HepG2 (cell line): ENCODE data around the gene ACKR3. TPM values are rescaled to one million over a fixed set of nuclear protein-coding genes. Genes with fewer than 3 reads are reported as not detected.

Experiments
- ATAC-seq: fragments of 200-7000 bp; cut with Tn5 transposase; 3 replicates; pipeline ENCODE4 v1.9.1; 2020; ENCODE audit warnings: mild to moderate bottlenecking, moderate library complexity
- BruUV-seq: library from RNA; stranded (reverse); fragments of 400-500 nt; replicated peaks from 2 replicates; lab custom pipeline; 2021; lab: Mats Ljungman, UMichigan
- CTCF ChIA-PET: fragments of 300-600 bp; formaldehyde crosslinking; extraction: SDS; loops from one replicate; lab custom pipeline; 2021; ENCODE audit warnings: low total read pairs, inconsistent platforms, low intra/inter-chr PET ratio; lab: Yijun Ruan, JAX
- POLR2A ChIA-PET: fragments of 350-600 bp; sonication (Branson Sonifier 250); formaldehyde crosslinking; loops from one replicate; lab custom pipeline; 2020; ENCODE audit warnings: antibody characterized with exemption, inconsistent platforms; lab: Yijun Ruan, JAX
- DNase-seq: peaks from one replicate; pipeline ENCODE4 v3.0.0-alpha.2; 2015; ENCODE audit warnings: low spot score
- FAIRE-seq: peaks from 3 replicates; lab custom pipeline; 2011; peaks lifted over from hg19 to GRCh38; lab: Jason Lieb, UNC
- H2AFZ ChIP-seq: one replicate; pipeline ENCODE4 v1.6.1; 2011; ENCODE audit warnings: low read length, inconsistent platforms
- H3K27ac ChIP-seq: fragments of 300-600 bp; 3 replicates; pipeline ENCODE4 v1.8.0; 2011; ENCODE audit warnings: mixed run types, mild to moderate bottlenecking, mixed read lengths, low read length, inconsistent platforms; ENCODE audit not compliant: insufficient read depth; ENCODE audit errors: extremely low read length
- H3K27me3 ChIP-seq, 2 experiments: fragments of 200-600 bp in 1 of 2; 2 replicates in 1 of 2; 3 replicates in 1 of 2; pipeline versions ENCODE4 v1.6.0 to v1.8.0; 2011; ENCODE audit warnings: low read length in 2 of 2, mild to moderate bottlenecking in 2 of 2, moderate library complexity in 2 of 2, inconsistent platforms in 1 of 2; ENCODE audit not compliant: insufficient read depth in 2 of 2, control insufficient read depth in 1 of 2
- H3K36me3 ChIP-seq, 2 experiments: fragments of 200-600 bp in 1 of 2; replicated peaks in 1 of 2; 2 replicates in 1 of 2; 3 replicates in 1 of 2; pipeline versions ENCODE4 v1.5.1 to v1.8.0; 2011; ENCODE audit warnings: low read length in 2 of 2, inconsistent platforms in 1 of 2; ENCODE audit not compliant: insufficient read depth in 2 of 2, control insufficient read depth in 1 of 2
- H3K4me1 ChIP-seq: 2 replicates; pipeline ENCODE4 v1.5.1; 2012; ENCODE audit warnings: low read length, inconsistent platforms; ENCODE audit not compliant: insufficient read depth
- H3K4me2 ChIP-seq: 2 replicates; pipeline ENCODE4 v1.6.0; 2011; ENCODE audit warnings: low read depth, low read length, inconsistent platforms
- H3K4me3 ChIP-seq, 3 experiments: fragments of 200-600 bp in 1 of 3; sonication (generic), shearing (Covaris generic) in 1 of 3; replicated peaks in 1 of 3; 2 replicates each; pipeline ENCODE4 v1.5.1; 2011 to 2016; ENCODE audit warnings: low read length in 3 of 3, inconsistent platforms in 2 of 3, low read depth in 2 of 3, mild to moderate bottlenecking in 2 of 3, control low read depth in 1 of 3, mixed read lengths in 1 of 3; ENCODE audit not compliant: insufficient read depth in 1 of 3
- H3K79me2 ChIP-seq: one replicate; pipeline ENCODE4 v1.6.1; 2011; ENCODE audit warnings: low read length, inconsistent platforms; ENCODE audit not compliant: insufficient read depth
- H3K9ac ChIP-seq: 2 replicates; pipeline ENCODE4 v1.6.0; 2011; ENCODE audit warnings: mild to moderate bottlenecking, low read depth, low read length, inconsistent platforms; ENCODE audit not compliant: insufficient read depth
- H3K9me3 ChIP-seq: 2 replicates; pipeline ENCODE4 v1.5.1; 2012; ENCODE audit warnings: mild to moderate bottlenecking, low read length
- H4K20me1 ChIP-seq: 2 replicates; pipeline ENCODE4 v1.6.0; 2011; ENCODE audit warnings: inconsistent platforms, mild to moderate bottlenecking, low read length, moderate library complexity; ENCODE audit not compliant: insufficient read depth
- CSRNP2 ChIP-seq: sonication (generic); formaldehyde crosslinking; conservative IDR thresholded peaks from 2 replicates; pipeline ENCODE4 v1.8.0; 2022; ENCODE audit warnings: low read depth, missing genetic modification reagents
- GPBP1L1 ChIP-seq: sonication (generic); formaldehyde crosslinking; IDR thresholded peaks from 2 replicates; pipeline ENCODE4 v1.5.0; 2020; ENCODE audit warnings: mild to moderate bottlenecking, missing genetic modification reagents
- KIAA2018 ChIP-seq: sonication (generic); formaldehyde crosslinking; IDR thresholded peaks from 2 replicates; pipeline ENCODE4 v1.5.0; 2020; ENCODE audit warnings: mild to moderate bottlenecking, missing genetic modification reagents, borderline replicate concordance
- NFE2L2 ChIP-seq: fragments of 150-350 bp; IDR thresholded peaks from 2 replicates; pipeline ENCODE4 v1.6.1; 2014; ENCODE audit warnings: low read length
- NR0B2 ChIP-seq: sonication (generic); formaldehyde crosslinking; IDR thresholded peaks from 2 replicates; pipeline ENCODE4 v1.4.0; 2020; ENCODE audit warnings: mild to moderate bottlenecking, missing genetic modification reagents
- SALL1 ChIP-seq: sonication (generic); formaldehyde crosslinking; IDR thresholded peaks from 2 replicates; pipeline ENCODE4 v1.8.0; 2022; ENCODE audit warnings: mild to moderate bottlenecking, missing genetic modification reagents
- ZNF225 ChIP-seq: sonication (generic); formaldehyde crosslinking; IDR thresholded peaks from 2 replicates; pipeline ENCODE4 v1.4.0; 2020; ENCODE audit warnings: mild to moderate bottlenecking, missing genetic modification reagents
- ZNF33B ChIP-seq: sonication (generic); formaldehyde crosslinking; IDR thresholded peaks from 2 replicates; pipeline ENCODE4 v1.5.1; 2020; ENCODE audit warnings: mild to moderate bottlenecking, missing genetic modification reagents
- ZNF572 ChIP-seq: sonication (generic); formaldehyde crosslinking; IDR thresholded peaks from 2 replicates; pipeline ENCODE4 v1.5.1; 2020; ENCODE audit warnings: mild to moderate bottlenecking, missing genetic modification reagents
- ZNF670 ChIP-seq: sonication (generic); formaldehyde crosslinking; IDR thresholded peaks from 2 replicates; pipeline ENCODE4 v1.8.0; 2022; ENCODE audit warnings: mild to moderate bottlenecking, missing genetic modification reagents, borderline replicate concordance
- ZSCAN31 ChIP-seq: sonication (generic); formaldehyde crosslinking; IDR thresholded peaks from 2 replicates; pipeline ENCODE4 v1.5.0; 2020; ENCODE audit warnings: low read depth, mild to moderate bottlenecking, missing genetic modification reagents
- ZZZ3 ChIP-seq: sonication (generic); formaldehyde crosslinking; IDR thresholded peaks from 2 replicates; pipeline ENCODE4 v1.4.0; 2020; ENCODE audit warnings: missing genetic modification reagents, mild to moderate bottlenecking, borderline replicate concordance
- WGBS: methylation state at CpG from one replicate; pipeline ENCODE4 v1.1.6; 2017; ENCODE audit warnings: low lambda C conversion rate; 5-methylcytosine and 5-hydroxymethylcytosine counted together
- in situ Hi-C: cut with HindIII; loops from 2 replicates; pipeline ENCODE4 v1.10.0; 2017; ENCODE audit warnings: low pct_unique_long_range_greater_than_20kb; ENCODE audit not compliant: extremely low pct_ligation_motif_present
- intact Hi-C: fragments of 100-400 bp; cut with micrococcal nuclease; formaldehyde crosslinking; loops from one replicate; pipeline ENCODE4 v1.10.0; 2022; ENCODE audit not compliant: unreplicated experiment
- polyA plus RNA-seq, 8 experiments: library from polyadenylated mRNA; depleted of rRNA in 3 of 8; stranded (reverse) in 7 of 8; unstranded in 1 of 8; fragments of >200 nt; fragmentation: Illumina TruSeq in 4 of 8; extraction: Trizol in 4 of 8; gene quantifications; 2 replicates each; pipeline versions ENCODE4 v1.2.1 to v1.2.3, GENCODE V29; 2011 to 2016; ENCODE audit warnings: low read depth in 4 of 8, missing spikeins in 1 of 8, mixed read lengths in 1 of 8; ENCODE audit not compliant: insufficient read depth in 1 of 8
- total RNA-seq, 5 experiments: library from RNA; depleted of rRNA; stranded (reverse); fragments of >200 nt; fragmentation: Illumina TruSeq; extraction: Trizol; gene quantifications; 2 replicates each; pipeline ENCODE4 v1.2.3, GENCODE V29; 2016; ENCODE audit warnings: low read depth in 1 of 5

The ACKR3 gene
- total and polyA plus RNA-seq, 2 of the 13 experiments (the other 11 are each of a cell fraction or from before 2014, with no cell fraction given) = not detected

- Histone ChIP-seq H3K27me3 (peaks cover 0 to 20% of the 10 kb centered on the region in 2 experiments; a peak in 3 of 5 replicates), H3K4me1 (no peaks in the 10 kb centered on the region), H3K4me3 (no peak overlapping the region), H2AFZ (no peak overlapping the region), H3K27ac (no peak overlapping the region), H3K79me2 (no peaks in the 10 kb centered on the region), H3K4me2 (no peak overlapping the region)
- 24% methylated on average over 11 of the region's 11 CpGs for WGBS
- no peak for TF ChIP-seq NR0B2 (CRISPR knock-in tag)
- TF ChIP-seq ZNF572 (CRISPR knock-in tag) = no peak
- no peak for TF ChIP-seq ZNF225
- no peak for TF ChIP-seq ZNF670 (CRISPR knock-in tag)
- no peak for TF ChIP-seq ZSCAN31 (CRISPR knock-in tag)
- TF ChIP-seq KIAA2018 = no peak
- no peak for TF ChIP-seq GPBP1L1 (CRISPR knock-in tag)
- no peak for TF ChIP-seq ZNF33B (CRISPR knock-in tag)
- no peak for TF ChIP-seq NFE2L2
- TF ChIP-seq CSRNP2 (CRISPR knock-in tag) = no peak
- no peak for TF ChIP-seq ZZZ3 (CRISPR knock-in tag)
- TF ChIP-seq SALL1 (CRISPR knock-in tag) = no peak
- TF ChIP-seq, all 625 proteins: peak for 0
- DNase-seq = no peak
- FAIRE-seq = no peak
- BruUV-seq = no TSS peak
- ATAC-seq = no peak
- no peaks in the 10 kb centered on the region for H4K20me1 ChIP-seq
- no peaks in the 10 kb centered on the region for H3K9me3 ChIP-seq
- no peaks in the 10 kb centered on the region for H3K36me3 ChIP-seq
- in situ Hi-C loops = no loop called here
- CTCF ChIA-PET = no interaction called here
- H3K9ac ChIP-seq = no peak overlapping the region
- POLR2A ChIA-PET = no interaction called here
- intact Hi-C loops = no loop called here
Measured at GRCh38 chr2:236545248-236545658, 24.4 kb upstream of the ACKR3 start.
